Fibroblast of skin of abdomen (primary cell): ENCODE measurements around the gene CSRP1.
A peak's percentile ranks its signal among the peaks of the same experiment; 100 is the strongest.

Experiments used
- DNase-seq: peaks from one replicate; pipeline ENCODE4 v3.0.0-alpha.2; 2013

The CSRP1 gene

GRCh38 chr1:201450721-201451291, 56.1 kb downstream of the CSRP1 start:
- peak; percentile 86 for DNase-seq

- DNase-seq = no peak
Measured at GRCh38 chr1:201448990-201449389, 57.9 kb downstream of the CSRP1 start.

GRCh38 chr1:201447903-201448871, 58.7 kb downstream of the CSRP1 start:
- DNase-seq = peak; percentile 71

- DNase-seq = no peak
Measured at GRCh38 chr1:201445310-201445709, 61.6 kb downstream of the CSRP1 start.

GRCh38 chr1:201444792-201445191, 62.1 kb downstream of the CSRP1 start:
- DNase-seq = no peak

- DNase-seq = no peak
Measured at GRCh38 chr1:201443747-201444146, 63.2 kb downstream of the CSRP1 start.

- no peak for DNase-seq
Measured at GRCh38 chr1:201436969-201437368, 70.0 kb downstream of the CSRP1 start.

GRCh38 chr1:201436393-201436792, 70.5 kb downstream of the CSRP1 start:
- DNase-seq = peak; percentile 46

- DNase-seq = no peak
Measured at GRCh38 chr1:201434266-201434665, 72.7 kb downstream of the CSRP1 start.

- DNase-seq = no peak
Measured at GRCh38 chr1:201433609-201434008, 73.3 kb downstream of the CSRP1 start.
